ENCODE results near the gene GRK1.

DNA sequence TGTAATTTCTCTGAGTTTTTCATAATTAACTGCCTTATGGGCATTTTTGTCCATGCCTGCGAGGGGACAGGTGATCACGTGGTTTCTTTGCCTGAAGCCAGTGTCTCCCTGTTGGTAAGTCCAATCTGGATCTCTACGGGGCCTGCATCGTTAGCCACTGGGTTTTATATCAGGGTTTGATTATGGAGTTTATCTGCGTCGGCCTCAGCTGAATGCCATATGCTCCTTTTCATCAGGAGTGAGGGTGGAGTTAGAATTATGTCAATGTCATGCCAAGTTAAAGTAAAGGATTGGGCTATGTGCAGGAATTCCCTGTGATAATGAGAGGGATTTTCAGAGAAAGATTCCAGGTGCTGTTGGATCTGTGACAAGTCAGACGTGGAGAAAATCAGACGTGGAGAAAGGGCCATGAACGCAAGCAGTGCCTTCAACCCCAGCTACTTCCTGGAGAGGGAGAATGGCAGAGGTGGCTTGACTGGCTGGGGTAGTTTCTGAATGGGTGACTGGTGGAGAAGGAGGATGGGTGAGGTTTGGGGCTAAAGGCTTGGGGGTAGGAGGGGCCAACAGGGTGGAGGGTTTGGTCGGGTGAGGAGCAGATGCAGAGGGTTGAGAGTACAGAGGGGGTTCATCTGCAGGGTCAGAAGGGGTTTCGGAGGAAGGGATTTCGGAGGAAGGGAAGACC, 116.3 kb downstream of the GRK1 start:
- TF ChIP-seq CTCF (conservative IDR thresholded peaks at IDR 0.05) (no peak), EZH2 (IDR thresholded peaks at IDR 0.05; ENCODE audit: low read depth) (no peak)
